Left kidney (tissue), 2 donors: ENCODE results near the gene FAM53B. TPM values are rescaled to one million over a fixed set of nuclear protein-coding genes. Genes with fewer than 3 reads are reported as not detected.

Experiments
- DNase-seq: peaks from one replicate; pipeline ENCODE4 v3.0.0-alpha.2; 2013
- polyA plus RNA-seq: library from polyadenylated mRNA; unstranded; fragments of 120-200 nt; gene quantifications from one replicate; pipeline ENCODE4 v1.2.1, GENCODE V29; 2013; ENCODE audit not compliant: insufficient read length

Gene FAM53B
- polyA plus RNA-seq, 1 donor: 23.4 TPM

DNA sequence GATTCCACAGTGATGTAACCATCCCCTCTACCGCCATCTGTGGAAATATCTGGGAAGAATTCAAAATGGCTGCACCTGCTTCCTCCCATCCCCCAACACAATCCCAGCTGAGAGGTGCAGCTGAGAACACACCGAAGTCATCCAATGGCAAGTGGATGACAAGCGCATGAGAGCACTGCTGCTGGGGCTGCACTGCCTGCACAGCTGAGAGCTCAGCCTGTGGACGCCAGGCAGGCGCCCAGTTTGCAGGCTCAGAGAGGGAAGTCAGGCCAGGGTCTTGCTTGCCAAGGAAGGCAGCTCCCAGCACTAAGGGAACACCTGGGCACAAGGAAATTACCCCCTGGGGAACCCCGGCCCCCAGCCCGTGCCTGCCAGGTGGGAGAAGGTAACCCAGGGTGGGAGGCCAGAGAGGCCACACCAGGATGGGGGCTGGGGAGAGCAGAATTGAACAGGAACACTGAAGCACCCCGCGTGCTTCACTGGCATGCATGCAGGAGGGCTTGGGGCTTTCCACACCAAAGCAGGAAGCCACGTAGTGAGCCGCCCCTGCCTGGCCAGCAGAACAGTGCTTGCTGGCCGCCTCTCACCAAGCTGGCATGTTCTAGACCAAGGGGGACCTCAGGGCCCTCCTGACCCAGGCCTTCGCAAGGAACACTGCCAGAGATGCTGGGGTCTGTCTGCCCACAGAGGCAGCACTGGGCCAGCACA lies 46.2 kb downstream of the FAM53B start:
- DNase-seq: no peak

DNA sequence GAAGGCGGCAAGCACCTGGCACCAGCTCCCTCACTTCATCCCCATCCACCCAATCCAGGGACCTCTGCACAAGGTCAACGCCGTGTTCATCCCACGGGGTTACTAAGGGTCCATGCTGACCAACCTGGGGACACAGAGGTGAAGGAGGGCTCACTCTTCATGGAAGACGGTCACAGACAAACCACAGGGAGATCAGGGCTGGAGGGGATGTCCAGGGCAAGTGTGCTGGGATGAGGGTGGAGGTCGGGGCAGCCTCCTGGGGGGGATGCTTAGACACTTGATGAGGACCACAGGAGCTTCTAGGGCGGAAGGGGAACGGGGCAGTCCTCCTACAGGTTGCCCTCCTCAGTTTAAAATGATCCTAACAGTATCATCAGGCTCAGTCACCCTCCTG lies 46.7 kb downstream of the FAM53B start:
- DNase-seq: no peak

DNA sequence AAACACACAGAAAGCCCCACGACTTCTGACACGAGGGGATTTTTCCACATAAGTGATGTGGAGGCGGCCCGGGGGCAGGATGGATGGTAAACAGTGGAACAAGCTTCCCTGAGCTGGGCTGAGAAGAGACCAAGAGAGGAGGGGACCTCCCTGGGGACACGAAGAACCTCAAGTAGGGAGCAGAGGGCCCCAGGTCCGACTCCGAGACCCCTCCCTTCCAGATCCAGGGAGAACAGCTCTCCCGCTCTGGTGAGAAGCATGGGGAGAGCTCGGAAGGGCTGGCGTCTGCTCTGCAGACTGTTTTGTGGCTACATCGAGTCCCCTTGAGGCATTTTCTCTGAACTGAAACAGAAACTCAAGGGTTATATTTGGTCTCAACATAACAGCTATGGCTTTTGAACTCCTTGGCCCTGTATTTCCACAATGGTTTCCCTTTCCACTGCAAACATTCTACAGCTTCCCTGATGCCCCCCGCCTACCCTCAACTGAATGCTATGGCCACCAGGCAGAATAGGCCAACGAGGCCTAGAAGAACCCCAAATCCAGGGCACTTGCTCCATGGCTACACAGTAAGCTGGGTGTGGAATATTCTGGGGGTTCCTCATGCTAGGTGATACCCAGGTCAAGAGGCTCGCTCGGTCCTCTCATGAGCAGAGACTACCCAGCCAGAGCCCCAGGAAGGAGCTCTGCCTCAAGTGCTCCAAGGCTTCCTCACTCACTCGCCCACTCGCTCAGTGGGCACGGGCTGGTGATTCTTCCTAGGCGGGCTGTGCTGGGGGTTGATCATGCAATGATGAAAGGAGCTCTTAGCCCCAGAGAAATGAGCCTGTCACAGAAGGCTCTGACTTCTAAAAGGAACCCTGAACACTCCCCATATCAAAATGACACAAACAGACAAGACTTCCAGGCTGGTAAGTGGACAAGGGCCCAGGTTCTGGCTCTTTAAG lies 47.5 kb downstream of the FAM53B start:
- DNase-seq: no peak

DNA sequence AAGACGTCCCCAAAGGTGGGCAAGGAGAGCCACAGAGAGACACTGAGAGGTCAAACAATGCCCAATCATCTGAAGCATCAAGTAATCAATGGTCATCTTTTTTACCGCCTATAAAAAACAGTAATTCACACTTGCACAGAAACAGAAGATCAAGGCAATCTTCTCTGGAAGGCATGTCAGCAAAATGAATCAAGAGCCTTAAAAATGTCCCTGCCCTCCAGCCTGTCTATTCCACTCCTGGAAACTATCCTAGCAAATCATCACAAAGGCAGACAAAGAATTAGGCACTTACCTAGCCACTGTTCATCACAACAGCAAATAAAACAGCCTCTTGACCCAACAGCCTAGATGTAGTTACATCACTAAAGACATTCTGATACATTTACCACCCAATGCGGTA lies 48.9 kb downstream of the FAM53B start:
- DNase-seq: no peak

DNA sequence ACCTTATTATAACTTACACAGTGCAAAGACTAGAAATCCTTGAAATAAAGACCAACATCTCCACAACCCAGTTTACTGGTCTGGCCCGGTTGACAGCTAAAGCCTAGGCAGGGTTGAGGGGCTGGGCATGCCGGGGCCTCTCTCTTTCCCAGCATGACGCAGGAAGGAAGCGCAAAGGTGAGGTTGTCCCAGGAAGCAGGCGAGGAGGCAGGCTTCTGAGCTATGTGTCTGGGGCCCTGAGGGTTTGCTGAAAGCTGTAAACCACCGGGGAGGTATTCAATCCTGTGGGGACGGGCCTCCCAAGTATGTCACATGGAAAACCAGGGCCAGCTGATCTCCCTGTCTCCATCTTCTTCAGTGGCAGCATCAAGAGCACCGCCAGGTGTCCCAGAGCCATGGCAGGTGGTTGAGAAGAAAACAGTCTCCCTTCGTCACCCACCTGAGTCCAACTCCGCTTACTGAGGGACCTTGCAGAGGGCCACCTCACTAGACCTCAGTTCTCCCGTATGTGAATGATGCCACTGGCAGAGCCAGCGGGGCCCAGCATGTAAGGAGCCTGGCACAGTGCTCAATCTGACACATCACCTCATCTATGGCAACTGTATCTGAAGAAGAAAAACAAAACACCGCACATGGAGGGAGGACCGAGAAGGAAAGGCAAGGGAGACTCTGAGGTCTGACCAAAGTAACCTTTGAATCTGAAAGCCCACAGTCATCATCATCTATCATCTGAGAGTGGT lies 49.5 kb downstream of the FAM53B start:
- DNase-seq: no peak

DNA sequence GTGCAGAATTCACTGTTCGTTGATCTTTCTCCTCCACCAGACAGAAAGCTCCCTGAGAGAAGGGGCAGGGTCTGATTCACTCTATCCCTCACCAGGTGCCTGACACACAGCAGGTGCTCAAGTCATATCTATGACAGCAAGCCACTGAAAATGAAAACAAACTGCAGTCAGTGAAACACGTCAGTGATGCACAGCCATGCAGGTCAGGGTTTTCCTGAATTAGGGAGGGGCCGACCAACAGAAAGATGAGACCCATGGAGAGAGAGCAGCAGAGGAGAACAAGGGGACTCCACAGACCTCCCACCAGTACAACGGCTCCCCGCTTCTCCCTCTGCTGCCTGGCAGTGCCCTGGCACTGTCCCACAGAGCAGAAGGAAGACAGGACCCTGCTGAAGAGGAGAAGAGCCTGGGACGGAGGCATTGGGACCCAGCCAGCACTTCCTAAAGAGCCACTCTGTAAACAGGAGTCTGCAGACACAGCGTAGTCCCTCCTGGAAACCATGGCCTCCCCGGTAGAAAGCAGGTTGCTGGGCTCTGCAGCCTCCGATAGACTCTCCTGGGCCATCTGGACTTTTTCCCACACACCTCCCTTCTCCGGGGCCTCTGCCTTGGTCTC lies 50.3 kb downstream of the FAM53B start:
- no peak for DNase-seq

DNA sequence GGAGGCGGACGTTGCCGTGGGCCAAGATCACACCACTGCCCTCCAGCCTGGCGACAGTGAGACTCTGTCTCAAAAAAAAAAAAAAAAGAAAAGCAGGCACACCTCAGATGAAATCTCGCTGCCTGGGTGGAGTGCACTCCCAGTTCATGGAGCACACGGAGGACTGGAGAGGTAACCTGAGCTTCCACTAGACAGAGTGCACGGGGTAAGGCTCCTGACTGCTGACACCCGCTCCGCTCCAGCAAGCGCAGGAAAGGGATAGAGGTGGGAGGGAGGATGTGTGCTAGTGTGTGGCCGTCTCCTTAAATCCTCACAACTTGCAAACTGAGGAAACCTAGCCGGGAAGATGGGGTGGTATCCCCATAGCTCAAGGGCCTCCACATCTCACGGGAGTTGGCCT lies 50.8 kb downstream of the FAM53B start:
- DNase-seq: peak; percentile 72

DNA sequence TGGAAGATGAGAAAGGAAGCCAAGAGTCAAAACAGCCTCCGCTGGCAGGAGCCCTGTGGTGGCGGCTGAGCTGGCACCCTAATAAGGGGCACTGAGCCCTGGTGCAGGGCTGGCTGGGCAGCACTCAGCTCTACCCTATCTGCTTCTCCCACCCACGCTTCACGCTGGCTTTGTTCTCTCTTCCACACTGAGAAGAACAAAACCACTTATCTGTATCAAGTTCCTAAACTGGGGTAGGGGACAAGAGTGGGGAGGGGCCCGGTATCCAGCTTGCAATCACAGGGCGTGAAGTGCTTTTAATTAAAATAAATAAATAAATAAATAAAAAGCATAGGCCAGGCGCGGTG lies 52.1 kb downstream of the FAM53B start:
- no peak for DNase-seq

DNA sequence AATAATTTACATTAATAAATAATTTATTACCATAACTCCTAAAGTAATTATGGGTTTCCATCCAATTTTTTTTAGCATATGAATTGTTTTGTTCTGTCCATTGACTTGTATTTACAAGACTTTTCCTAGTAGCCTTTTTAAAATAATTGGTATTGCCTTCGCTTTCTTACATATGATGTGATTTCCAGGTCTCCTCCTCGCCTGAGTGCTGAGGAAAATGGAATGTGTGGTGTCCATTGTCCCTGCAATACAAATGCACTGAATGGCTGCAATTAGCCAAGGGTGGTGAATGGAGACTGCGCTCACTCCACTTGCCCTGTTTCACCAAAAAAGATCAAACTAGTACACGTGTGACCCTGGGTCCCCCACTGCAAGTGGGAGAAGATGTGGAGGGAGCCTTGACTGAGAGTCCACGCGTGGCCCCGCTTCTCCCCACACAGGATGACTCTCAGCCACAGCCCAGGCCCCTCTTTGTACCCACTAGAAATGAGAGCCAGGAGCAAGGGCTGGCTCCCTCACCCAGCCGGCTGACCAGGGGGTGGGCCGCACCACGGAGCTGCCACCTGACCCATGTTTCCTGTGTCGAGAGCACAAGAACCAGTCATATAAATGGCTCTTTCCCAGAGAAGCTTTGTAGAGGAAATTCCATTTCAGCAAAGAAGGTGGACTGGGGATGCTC lies 52.6 kb downstream of the FAM53B start:
- DNase-seq: no peak

DNA sequence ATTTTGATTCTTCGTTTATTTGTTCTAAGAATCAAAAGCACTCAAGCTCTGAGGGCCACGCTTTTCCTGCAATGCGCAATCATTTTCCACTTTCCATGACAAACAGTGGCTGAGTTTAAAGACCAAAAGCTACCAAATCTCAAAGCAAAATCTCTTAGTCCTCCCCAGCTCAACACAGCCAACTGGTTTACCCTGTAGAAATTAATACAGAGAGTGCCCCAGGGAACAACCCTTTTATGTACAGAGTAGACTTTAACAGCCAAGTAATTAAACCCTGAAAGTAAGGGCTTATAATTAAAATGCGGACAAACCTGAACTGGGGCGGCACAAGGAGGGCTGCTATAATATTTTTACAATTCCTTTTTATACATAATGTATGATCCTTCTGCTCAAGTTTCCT lies 53.2 kb downstream of the FAM53B start:
- no peak for DNase-seq

DNA sequence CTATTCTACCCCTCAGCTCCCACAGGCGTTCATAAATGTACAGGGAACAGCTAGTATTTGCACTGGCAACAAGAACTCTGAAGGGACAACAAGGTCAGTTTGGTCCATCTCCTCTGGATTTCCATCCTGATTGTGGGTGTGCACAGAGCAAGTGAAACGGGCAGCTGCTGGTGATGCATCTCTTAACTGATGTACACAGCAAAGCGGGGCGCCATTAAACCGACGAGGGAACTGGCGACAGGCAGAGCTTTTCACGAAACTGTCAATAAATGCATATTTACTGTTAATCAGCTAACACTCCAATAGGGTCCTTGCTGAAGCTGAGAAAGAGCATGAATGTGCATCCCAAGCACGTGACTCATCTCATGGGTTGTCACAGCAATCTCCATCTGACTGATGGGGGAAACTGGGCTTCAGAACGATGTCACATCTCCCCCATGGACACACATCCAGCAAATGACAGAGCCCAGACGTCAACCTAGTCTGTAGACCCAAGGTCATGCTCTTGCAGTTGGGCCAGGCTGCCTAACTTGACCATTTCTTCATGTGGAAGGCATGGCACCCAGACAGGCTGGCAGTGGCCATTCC lies 54.2 kb downstream of the FAM53B start:
- DNase-seq: no peak

DNA sequence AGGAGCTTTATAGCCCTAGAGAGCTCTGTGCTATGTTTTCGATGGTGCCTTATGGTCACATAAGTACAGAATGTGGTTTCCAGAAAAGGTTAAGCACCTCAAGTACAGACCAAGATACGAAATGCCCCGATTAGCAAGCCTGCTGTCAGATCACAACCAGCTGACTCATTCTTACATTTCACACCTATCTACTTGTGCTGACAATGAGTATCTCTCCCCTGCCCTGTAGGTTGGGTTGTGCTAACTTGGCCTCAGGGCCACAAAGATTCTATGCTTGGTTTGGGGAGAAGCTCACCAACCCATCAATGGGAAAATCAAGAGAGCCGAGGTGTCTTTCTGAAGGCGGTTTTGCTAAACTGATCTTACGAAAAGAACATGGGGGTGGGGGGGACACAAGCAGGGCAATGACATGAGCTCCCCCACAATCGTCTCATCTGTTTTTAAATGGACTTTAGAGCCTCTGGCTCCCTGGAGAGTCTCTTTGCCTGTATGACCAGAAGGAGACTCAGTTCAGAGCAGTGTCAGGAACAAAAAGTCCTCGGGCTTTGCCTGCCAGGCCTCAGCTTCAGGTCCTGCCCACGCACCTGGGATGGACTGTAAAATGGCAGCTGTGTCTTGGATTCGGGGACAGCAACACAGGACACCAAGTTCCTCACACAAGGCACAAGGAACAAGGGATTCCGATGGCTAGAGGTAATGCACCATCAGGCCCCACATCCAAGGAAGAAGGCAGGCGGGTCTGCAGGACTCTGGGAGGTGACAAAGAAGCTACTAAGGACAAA lies 55.1 kb downstream of the FAM53B start:
- no peak for DNase-seq

DNA sequence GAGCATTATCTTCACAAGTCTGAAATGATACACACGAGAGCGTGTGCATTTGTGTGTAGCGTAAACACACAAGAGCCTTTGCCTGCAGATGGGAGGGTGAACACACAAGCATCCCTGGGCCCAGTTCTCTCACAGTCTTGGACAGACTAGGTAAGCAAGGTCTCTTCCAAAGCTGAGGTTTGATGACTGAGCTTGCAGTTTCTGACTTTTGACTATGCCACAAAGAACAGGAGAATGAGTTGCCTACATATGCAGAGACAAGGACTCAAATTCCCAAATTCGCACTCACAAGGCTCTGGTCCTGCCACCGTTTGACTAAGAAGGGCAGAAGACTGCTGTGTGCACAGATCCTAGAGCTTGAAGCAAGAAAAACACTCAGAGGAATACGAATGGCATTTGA lies 55.8 kb downstream of the FAM53B start:
- DNase-seq: no peak

DNA sequence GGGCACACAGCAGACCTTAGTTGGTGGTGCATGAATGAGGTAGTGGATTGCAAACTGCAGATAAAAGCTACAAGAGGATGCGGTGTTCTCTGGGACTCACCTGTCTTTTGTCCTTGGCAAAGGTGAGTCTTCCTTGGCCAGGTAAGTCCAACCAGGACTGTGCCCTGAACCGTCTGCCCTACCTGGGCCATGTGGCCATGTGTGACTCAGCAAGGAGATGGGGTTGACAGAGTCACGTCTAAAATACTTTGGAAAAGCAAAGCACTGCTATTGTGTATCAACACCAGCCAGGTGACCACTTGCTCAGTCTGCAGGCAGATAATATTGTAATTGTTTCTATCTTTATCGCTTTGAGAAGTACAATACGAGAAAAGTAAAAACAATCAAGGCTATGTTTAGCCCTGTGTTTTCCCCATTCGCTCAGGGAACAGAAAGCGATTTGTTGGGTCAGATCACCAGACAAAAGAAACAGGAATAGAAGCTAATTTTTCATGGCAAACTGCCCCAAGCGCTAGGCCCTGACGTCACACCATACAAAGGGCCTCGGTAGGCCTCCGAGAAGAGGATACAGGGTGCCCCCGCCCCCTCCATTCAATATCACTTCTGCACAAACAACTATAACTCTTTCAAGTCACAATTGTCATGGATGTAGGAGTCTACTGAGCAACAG lies 57.3 kb downstream of the FAM53B start:
- no peak for DNase-seq

DNA sequence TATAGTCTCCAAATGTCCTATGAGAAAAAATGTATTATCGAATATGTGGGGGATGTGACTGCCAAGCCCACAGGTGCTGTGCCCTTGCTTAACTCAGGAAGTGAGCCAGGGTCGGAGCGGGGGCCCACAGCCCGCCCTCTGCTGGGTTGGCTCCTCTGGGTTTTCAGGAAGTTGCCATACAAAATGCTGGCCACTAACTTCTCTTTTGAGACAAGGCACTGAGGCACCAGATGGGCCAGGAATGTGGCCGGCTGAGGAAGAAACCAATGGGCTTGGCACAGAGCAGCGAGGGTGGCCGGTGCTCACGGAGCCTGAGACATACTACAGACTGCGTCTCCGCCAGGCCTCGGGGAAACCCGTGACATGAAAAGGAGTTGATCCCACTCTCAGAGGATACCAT lies 58.9 kb downstream of the FAM53B start:
- DNase-seq: no peak

DNA sequence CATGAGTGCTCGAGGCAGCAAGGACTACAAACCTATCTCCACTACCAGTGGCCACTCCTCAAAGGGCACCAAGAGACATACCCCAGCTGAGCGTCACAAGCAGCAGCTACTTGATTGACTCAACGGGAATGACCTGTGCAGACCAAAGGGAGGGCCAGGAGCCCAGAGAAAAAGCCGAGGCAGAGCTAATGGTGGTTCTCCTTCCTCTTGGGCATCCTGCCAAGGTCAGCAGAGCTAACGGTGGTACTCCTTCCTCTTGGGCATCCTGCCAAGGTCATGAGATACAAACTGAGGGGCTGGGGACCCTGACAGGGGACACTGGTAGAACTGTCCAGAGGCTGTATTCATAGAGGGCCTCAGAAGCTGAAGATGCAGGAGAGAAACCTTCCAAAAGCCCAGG lies 60.4 kb downstream of the FAM53B start:
- no peak for DNase-seq

DNA sequence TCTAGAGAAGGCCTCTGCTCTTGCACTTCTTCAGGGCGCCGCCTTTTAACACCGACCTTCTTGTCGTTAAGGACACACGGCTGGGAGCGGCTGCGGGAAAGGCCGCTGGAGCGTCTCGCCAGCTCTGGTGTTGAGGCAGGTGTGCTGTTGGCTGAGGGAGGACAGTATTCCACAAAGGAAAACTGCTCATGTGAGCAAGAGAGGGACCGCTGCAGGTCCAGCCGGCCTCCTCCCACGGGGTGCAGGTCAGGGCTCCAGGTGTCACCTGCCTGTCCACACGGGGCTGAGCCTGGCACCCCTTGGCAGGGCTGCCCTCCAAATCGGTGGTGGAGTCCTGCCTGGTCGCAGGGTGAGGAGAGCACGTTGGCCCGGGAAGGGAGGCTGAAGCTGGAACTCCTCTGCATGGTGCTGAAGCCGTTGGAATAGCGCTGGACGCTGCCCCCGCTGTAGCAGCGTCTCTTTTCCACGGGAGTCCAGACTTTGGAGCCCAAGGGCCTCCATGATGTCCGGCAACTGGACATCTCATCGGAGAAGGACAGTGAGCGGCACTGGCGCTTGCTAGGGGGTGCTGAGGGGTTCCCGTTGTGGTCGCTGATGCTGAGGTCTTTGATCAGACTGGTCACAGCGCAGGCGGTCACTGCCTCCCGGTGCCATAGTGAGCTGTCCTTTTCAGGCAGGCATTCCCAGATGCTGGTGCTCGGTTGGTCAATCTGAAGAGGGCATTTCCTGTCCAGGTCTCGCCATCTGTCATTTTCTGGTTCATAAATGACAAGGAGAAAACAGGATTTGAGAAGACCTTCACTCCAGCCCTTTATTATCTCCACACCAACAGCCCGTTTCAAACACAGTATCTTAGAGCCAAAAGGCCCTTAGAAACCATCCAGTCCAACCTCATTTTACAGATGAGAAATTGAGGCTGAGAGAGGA lies 62.3 kb downstream of the FAM53B start:
- DNase-seq: no peak

DNA sequence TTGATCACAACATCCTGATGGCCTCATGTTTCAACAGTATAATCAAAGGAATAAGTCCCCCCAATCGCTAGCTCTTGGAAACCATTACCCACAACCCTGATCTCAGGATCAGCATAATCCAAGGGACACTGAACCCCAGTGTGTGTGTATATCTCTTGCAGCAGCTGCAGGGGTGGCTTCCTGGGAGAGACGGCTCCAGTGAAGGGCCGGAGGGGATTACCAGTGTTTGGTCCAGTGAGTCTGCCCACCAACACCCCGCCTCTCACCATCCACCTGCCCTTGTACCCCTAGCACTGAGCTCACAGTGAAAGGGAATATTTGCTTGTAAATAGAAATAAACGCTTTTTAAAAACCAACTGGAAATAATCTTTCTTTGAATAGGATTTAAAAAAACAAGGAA lies 63.1 kb downstream of the FAM53B start:
- DNase-seq: no peak

DNA sequence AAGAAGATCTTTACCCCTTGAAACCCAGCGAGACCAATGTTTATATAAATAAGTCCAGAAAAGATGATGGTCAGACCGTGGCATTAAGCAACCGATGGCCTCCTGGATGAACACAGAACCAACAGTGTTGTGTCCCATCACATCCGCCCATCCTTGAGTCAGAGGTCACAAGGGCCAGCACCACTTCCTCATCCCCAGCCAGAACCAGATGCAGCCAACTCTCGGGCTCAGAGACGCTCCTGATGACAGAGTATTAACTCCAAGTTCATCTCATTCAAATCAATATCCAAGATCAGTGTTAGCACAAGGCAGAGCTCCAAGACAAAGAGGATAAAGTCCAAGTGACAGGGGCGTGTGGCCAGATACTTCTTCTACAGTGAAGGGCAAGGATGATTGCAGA lies 63.5 kb downstream of the FAM53B start:
- no peak for DNase-seq
